ENCODE measurements around the gene SAP30BP. TPM values are rescaled to one million over a fixed set of nuclear protein-coding genes. Genes with fewer than 3 reads are reported as not detected.
A peak's percentile ranks its signal among the peaks of the same experiment; 100 is the strongest.

SAP30BP gene
- total and polyA plus RNA-seq, 2 of the 8 experiments (the other 6 are each of a cell fraction or from before 2014, with no cell fraction given): 63.3 to 79.9 TPM

GRCh38 chr17:75685499-75685898, 18.4 kb downstream of the SAP30BP start:
- POLR2A ChIA-PET (ENCODE audit: partially characterized antibody): interaction anchor here (1.0 to 1.8 kb wide), 3 partner anchors 9 to 81 kb away, joined by 3 to 7 read pairs (median 3); no protein-coding TSS in a partner anchor
- peaks cover 9 to 12% of the 10 kb centered on the region in 2 experiments for H4K20me1 ChIP-seq (replicated peaks in 1 of 2; ENCODE audit: control insufficient read depth in 1 of 2, insufficient read depth in 2 of 2, low read length in 2 of 2)
- TF ChIP-seq HDAC6 (IDR thresholded peaks at IDR 0.05; ENCODE audit: low read depth, low read length) (no peak), RNF2 (IDR thresholded peaks at IDR 0.05; ENCODE audit: borderline replicate concordance, low read depth, low read length, missing control alignments, poor library complexity, severe bottlenecking) (no peak), USF2 (IDR thresholded peaks at IDR 0.05; ENCODE audit: low read length) (no peak), NANOG (IDR thresholded peaks at IDR 0.05; ENCODE audit: insufficient read depth, low read depth, low read length, poor library complexity, severe bottlenecking) (no peak), MAX (IDR thresholded peaks at IDR 0.05) (no peak), TAF1 (IDR thresholded peaks at IDR 0.05; ENCODE audit: low read depth, low read length) (no peak), FOSL1 (IDR thresholded peaks at IDR 0.05; ENCODE audit: insufficient read depth, low read depth, low read length) (no peak), SRF (IDR thresholded peaks at IDR 0.05; ENCODE audit: low read depth, low read length) (no peak), TEAD4 (IDR thresholded peaks at IDR 0.05; ENCODE audit: low read depth, low read length) (no peak), BACH1 (IDR thresholded peaks at IDR 0.05; ENCODE audit: low read length) (no peak), KDM4A (IDR thresholded peaks at IDR 0.05; ENCODE audit: low read depth, low read length, severe bottlenecking) (no peak), CEBPB (IDR thresholded peaks at IDR 0.05; ENCODE audit: low read depth, low read length) (no peak), SP2 (IDR thresholded peaks at IDR 0.05; ENCODE audit: low read length) (no peak)

More at GRCh38 chr17:75685499-75685898, 18.4 kb downstream of the SAP30BP start:
- Histone ChIP-seq H3K14ac (ENCODE audit: insufficient read length) (no peak overlapping the region), H3K27me3 (replicated peaks in 1 of 4; ENCODE audit: control insufficient read depth in 3 of 4, extremely low read depth in 1 of 4, insufficient read depth in 3 of 4, low read length in 3 of 4) (no peaks in the 10 kb centered on the region), H4K5ac (ENCODE audit: insufficient read length, low read depth, low read length) (no peak overlapping the region), H4K91ac (replicated peaks; ENCODE audit: insufficient read length, low read length) (no peak overlapping the region), H2BK12ac (ENCODE audit: low read depth, low read length) (no peak overlapping the region), H2BK15ac (ENCODE audit: low read length) (no peak overlapping the region), H3K23ac (ENCODE audit: insufficient read length) (no peak overlapping the region), H4K8ac (ENCODE audit: extremely low read depth, insufficient read depth, low read length) (peak overlapping the region; percentile 29; the same call in 1 of the 2 replicates), H3K4me1 (replicated peaks in 1 of 4; ENCODE audit: control insufficient read depth in 3 of 4, insufficient read depth in 4 of 4, low read length in 3 of 4) (no peaks in the 10 kb centered on the region), H2AFZ (ENCODE audit: low read length) (no peak overlapping the region), H2BK20ac (ENCODE audit: low read length) (no peak overlapping the region), H3K79me2 (ENCODE audit: control insufficient read depth in 1 of 2, insufficient read depth in 2 of 2, low read length in 2 of 2) (peaks cover 2 to 78% of the 10 kb centered on the region in 2 experiments; a peak in 3 of 4 replicates), H3K4me2 (ENCODE audit: insufficient read depth in 1 of 2, low read depth in 2 of 2, low read length in 2 of 2) (no peak overlapping the region), H3K18ac (ENCODE audit: extremely low read depth, low read length) (no peak overlapping the region), H3K27ac (ENCODE audit: low read depth, low read length) (no peak overlapping the region), H2BK5ac (ENCODE audit: low read depth, low read length) (no peak overlapping the region), H3K79me1 (ENCODE audit: low read depth, low read length) (peaks cover 21% of the 10 kb centered on the region), H3K56ac (replicated peaks; ENCODE audit: insufficient read length, low read depth, low read length) (no peak overlapping the region), H2BK120ac (replicated peaks; ENCODE audit: low read depth, low read length) (no peak overlapping the region), H3K9ac (replicated peaks in 1 of 4; ENCODE audit: extremely low read depth in 1 of 4, low read depth in 3 of 4, low read length in 3 of 4) (no peak overlapping the region; a peak in 1 of 7 replicates), H3K4ac (replicated peaks; ENCODE audit: insufficient read length, low read depth, low read length) (no peak overlapping the region), H3K4me3 (ENCODE audit: extremely low read depth in 1 of 4, insufficient read depth in 2 of 4, low read depth in 3 of 4, low read length in 4 of 4) (no peak overlapping the region), H3K36me3 (ENCODE audit: control insufficient read depth in 2 of 4, insufficient read depth in 4 of 4, low read length in 3 of 4) (peaks cover 0 to 4% (median 0%) of the 10 kb centered on the region in 4 experiments; a peak in 2 of 8 replicates), H3K23me2 (ENCODE audit: low read depth, low read length) (peaks cover 2% of the 10 kb centered on the region; the same call in 1 of the 2 replicates), H2AK5ac (ENCODE audit: low read depth, low read length) (no peak overlapping the region), H3K9me3 (ENCODE audit: insufficient read depth in 2 of 2, low read depth in 1 of 2, low read length in 1 of 2) (no peaks in the 10 kb centered on the region)
- CTCF ChIA-PET (ENCODE audit: partially characterized antibody): interaction anchor here (1.2 to 4.9 kb wide), 9 partner anchors 10 to 84 kb away, joined by 3 to 40 read pairs (median 5); partner anchors contain the start of gene SMIM5
- DNase-seq (ENCODE audit: low read depth in 1 of 2, low spot score in 2 of 2) (no peak), FAIRE-seq (no peak)
- WGBS, 2 experiments (ENCODE audit: extremely low coverage in 1 of 2, insufficient coverage in 1 of 2, insufficient read length in 1 of 2, insufficient replicate concordance in 2 of 2, low coverage in 1 of 2, low lambda C conversion rate in 2 of 2, missing lambda C conversion rate in 1 of 2): 91% methylated on average over 3 of the region's 3 CpGs; no CpG with 5 or more reads in 1 of the 2 experiments

All from H1 (cell line).